Adrenal gland (tissue), 12 donors: ENCODE results near the gene DNAH3. TPM values are rescaled to one million over a fixed set of nuclear protein-coding genes. Genes with fewer than 3 reads are reported as not detected.

Source experiments
- DNase-seq, 7 donors: peaks; one replicate each; pipeline ENCODE4 v3.0.0-alpha.2; 2019 to 2020
- H3K27ac ChIP-seq, 5 donors: fragments of 200-600 bp; sonication (generic) in 4 of 5; 1 replicate in 3 of 5; 2 replicates in 2 of 5; pipeline versions ENCODE4 v1.5.1 to v1.8.0; 2016 to 2020; ENCODE audit warnings: mild to moderate bottlenecking in 1 of 5
- H3K27me3 ChIP-seq: fragments of 200-600 bp; 2 replicates; pipeline ENCODE4 v1.8.0; 2021
- H3K36me3 ChIP-seq, 2 donors: fragments of 200-600 bp; replicated peaks in 1 of 2; 1 replicate in 1 of 2; 2 replicates in 1 of 2; pipeline versions ENCODE4 v1.5.1 to v1.8.0; 2018 to 2022
- H3K4me1 ChIP-seq, 2 donors: fragments of 200-600 bp; replicated peaks in 1 of 2; 1 replicate in 1 of 2; 2 replicates in 1 of 2; pipeline versions ENCODE4 v1.5.1 to v1.8.0; 2018 to 2021
- H3K4me3 ChIP-seq, 4 donors: fragments of 200-600 bp; sonication (generic) in 3 of 4; one replicate each; pipeline ENCODE4 v1.5.1; 2016 to 2018
- H3K9me3 ChIP-seq, 3 donors: fragments of 200-600 bp; sonication (generic) in 1 of 3; replicated peaks in 1 of 3; 1 replicate in 2 of 3; 2 replicates in 1 of 3; pipeline versions ENCODE4 v1.5.1 to v1.8.0; 2016 to 2021
- CTCF ChIP-seq, 6 experiments: fragments of 450-650 bp in 4 of 6; fragments of 200-600 bp in 2 of 6; sonication (generic) in 1 of 6; IDR thresholded peaks; 1 replicate in 5 of 6; 2 replicates in 1 of 6; pipeline versions ENCODE4 v1.5.1 to v1.8.0; 2016 to 2021; ENCODE audit warnings: antibody characterized with exemption in 6 of 6, mild to moderate bottlenecking in 2 of 6, moderate library complexity in 1 of 6
- POLR2A ChIP-seq, 2 donors: fragments of 450-650 bp; IDR thresholded peaks; one replicate each; pipeline ENCODE4 v1.6.1; 2017; ENCODE audit warnings: antibody characterized with exemption in 2 of 2, mild to moderate bottlenecking in 2 of 2, moderate library complexity in 1 of 2
- WGBS, 4 donors: extraction: QIAGEN DNeasy Blood & Tissue Kit in 2 of 4; methylation state at CpG; one replicate each; pipeline versions ENCODE4 v1.1.5 to v1.1.7; 2013 to 2017; 5-methylcytosine and 5-hydroxymethylcytosine counted together
- intact Hi-C, 2 donors: fragments of 100-400 bp; cut with DNase I; formaldehyde crosslinking; loops; one replicate each; pipeline versions ENCODE4 v1.14.1 to v1.15.0; 2022 to 2023
- polyA plus RNA-seq, 3 donors: library from polyadenylated mRNA; stranded (reverse); fragments of 200-250 nt in 2 of 3; fragments of 350-450 nt in 1 of 3; fragmentation: Illumina TruSeq in 1 of 3; extraction: RNeasy Lipid Tissue Mini Kit (QIAGEN cat#74804) in 1 of 3; gene quantifications; one replicate each; pipeline ENCODE4 v1.2.3, GENCODE V29; 2013 to 2014
- total RNA-seq, 9 donors: library from RNA; depleted of rRNA in 4 of 9; stranded (reverse); fragments of >200 nt in 4 of 9; fragments of 120-200 nt in 1 of 9; fragmentation: NEBNext Ultra II Directional in 1 of 9; extraction: Animal tissue kit (Norgen Biotek cat#: 25700) in 1 of 9; gene quantifications; one replicate each; pipeline versions ENCODE4 v1.1.0 to v1.2.4, GENCODE V29; 2013 to 2023
- donor health status: healthy with polysubstance abuse.
- donor health status: Bipolar disorder and iron deficiency.
- donor health status: DM: yes; HTN: yes; CAD: no.
- donor health status: DM: no; HTN: no; CAD: no.
- donor health status: DM: no; HTN: no; CAD: no.
- donor health status: DM: yes; HTN: yes; CAD: no.

DNAH3 gene
- total and polyA plus RNA-seq, 12 donors: 0.06 to 0.40 (median 0.20) TPM; not detected in 6

- TF ChIP-seq POLR2A (IDR thresholded peaks at IDR 0.05) (no peak), CTCF (IDR thresholded peaks at IDR 0.05) (no peak)
- no peaks in the 10 kb centered on the region for H3K4me1 ChIP-seq
- H3K27ac ChIP-seq: no peak overlapping the region
- DNase-seq: no peak
- WGBS, 4 donors: 69 to 76% (median 73%) methylated on average over 13 of the region's 13 CpGs
- H3K9me3 ChIP-seq: no peaks in the 10 kb centered on the region
- intact Hi-C loops: no loop called here
- H3K27me3 ChIP-seq: no peaks in the 10 kb centered on the region
- H3K4me3 ChIP-seq: no peak overlapping the region
- no peaks in the 10 kb centered on the region for H3K36me3 ChIP-seq
These were observed 198.3 kb downstream of the DNAH3 start for GRCh38 chr16:20952139-20952920.

- Histone ChIP-seq H3K36me3 (no peaks in the 10 kb centered on the region), H3K4me1 (no peaks in the 10 kb centered on the region), H3K4me3 (no peak overlapping the region), H3K27me3 (no peaks in the 10 kb centered on the region), H3K9me3 (no peaks in the 10 kb centered on the region), H3K27ac (no peak overlapping the region)
- 82 to 91% (median 85%) methylated on average over 3 to 4 of the region's 4 CpGs for WGBS, 4 donors
- no peak for TF ChIP-seq CTCF (IDR thresholded peaks at IDR 0.05)
- intact Hi-C loops: no loop called here
- DNase-seq: no peak
These were observed 200.4 kb downstream of the DNAH3 start for GRCh38 chr16:20950294-20950693.

GRCh38 chr16:20949660-20950059 is 201.0 kb downstream of the DNAH3 start:
- no peak for TF ChIP-seq CTCF (IDR thresholded peaks at IDR 0.05)
- no peak for TF ChIP-seq POLR2A (IDR thresholded peaks at IDR 0.05)
- WGBS, 4 donors: 76 to 81% (median 78%) methylated on average over 3 of the region's 3 CpGs
- no peak overlapping the region for H3K27ac ChIP-seq
- no peak overlapping the region for H3K4me3 ChIP-seq
- H3K9me3 ChIP-seq: no peaks in the 10 kb centered on the region
- no peaks in the 10 kb centered on the region for H3K4me1 ChIP-seq
- no peaks in the 10 kb centered on the region for H3K36me3 ChIP-seq
- no peaks in the 10 kb centered on the region for H3K27me3 ChIP-seq
- no peak for DNase-seq
- intact Hi-C loops: loop anchor here (5.0 to 10.0 kb wide), 2 partner anchors 95 to 102 kb away; no protein-coding TSS in a partner anchor

GRCh38 chr16:20948444-20948843 is 202.2 kb downstream of the DNAH3 start:
- no peaks in the 10 kb centered on the region for H3K9me3 ChIP-seq
- H3K36me3 ChIP-seq: no peaks in the 10 kb centered on the region
- no peak for DNase-seq
- no peaks in the 10 kb centered on the region for H3K27me3 ChIP-seq
- TF ChIP-seq CTCF (IDR thresholded peaks at IDR 0.05): no peak
- TF ChIP-seq POLR2A (IDR thresholded peaks at IDR 0.05): no peak
- no peak overlapping the region for H3K4me3 ChIP-seq
- intact Hi-C loops: loop anchor here (5.0 to 10.0 kb wide), 2 partner anchors 94 to 101 kb away; no protein-coding TSS in a partner anchor
- H3K27ac ChIP-seq: no peak overlapping the region
- no peaks in the 10 kb centered on the region for H3K4me1 ChIP-seq
- 45 to 88% (median 85%) methylated on average over 6 to 9 of the region's 9 CpGs for WGBS, 4 donors
